CD4-positive, alpha-beta T cell treated with Interleukin-17A for 4 hours (primary cell): ENCODE results near the gene TRMT5.

Experiments
- DNase-seq: peaks from one replicate; pipeline ENCODE4 v3.0.0-alpha.2; 2020; ENCODE audit warnings: mixed read lengths

TRMT5 gene

GRCh38 chr14:60958146-60958545 lies 22.7 kb downstream of the TRMT5 start:
- DNase-seq = no peak

GRCh38 chr14:60956632-60957031 lies 24.2 kb downstream of the TRMT5 start:
- no peak for DNase-seq

- DNase-seq = no peak
These were observed 24.7 kb downstream of the TRMT5 start for GRCh38 chr14:60956202-60956601.

GRCh38 chr14:60951776-60952435 lies 29.0 kb downstream of the TRMT5 start:
- no peak for DNase-seq

- no peak for DNase-seq
These were observed 34.1 kb downstream of the TRMT5 start for GRCh38 chr14:60946773-60947172.

GRCh38 chr14:60945984-60946383 lies 34.9 kb downstream of the TRMT5 start:
- no peak for DNase-seq

GRCh38 chr14:60944204-60944603 lies 36.7 kb downstream of the TRMT5 start:
- no peak for DNase-seq

- no peak for DNase-seq
These were observed 37.2 kb downstream of the TRMT5 start for GRCh38 chr14:60943637-60944032.

GRCh38 chr14:60935319-60935718 lies 45.6 kb downstream of the TRMT5 start:
- DNase-seq = no peak

- DNase-seq = no peak
These were observed 46.8 kb downstream of the TRMT5 start for GRCh38 chr14:60933920-60934655.

- no peak for DNase-seq
These were observed 49.7 kb downstream of the TRMT5 start for GRCh38 chr14:60931218-60931617.

GRCh38 chr14:60926002-60926401 lies 54.9 kb downstream of the TRMT5 start:
- DNase-seq = no peak

- no peak for DNase-seq
These were observed 55.6 kb downstream of the TRMT5 start for GRCh38 chr14:60925286-60925685.

GRCh38 chr14:60922050-60922449 lies 58.8 kb downstream of the TRMT5 start:
- DNase-seq = no peak
